HepG2 (cell line): ENCODE data around the gene SLC8A2. TPM values are rescaled to one million over a fixed set of nuclear protein-coding genes. Genes with fewer than 3 reads are reported as not detected.

ENCODE experiments used
- FOXP1 ChIP-seq, 2 experiments: fragments of 450-650 bp in 1 of 2; IDR thresholded peaks; 2 replicates each; pipeline ENCODE4 v1.6.1; 2017 to 2018; ENCODE audit warnings: antibody characterized with exemption in 1 of 2
- IRX3 ChIP-seq: sonication (generic); formaldehyde crosslinking; IDR thresholded peaks from 2 replicates; pipeline ENCODE4 v1.8.1; 2023; ENCODE audit warnings: mild to moderate bottlenecking, low read depth, missing genetic modification reagents, borderline replicate concordance
- SRSF1 ChIP-seq: fragments of 200-400 bp; formaldehyde crosslinking; optimal IDR thresholded peaks from 2 replicates; pipeline ENCODE3; 2017; ENCODE audit warnings: mild to moderate bottlenecking, low read depth, low read length, moderate library complexity
- polyA plus RNA-seq, 8 experiments: library from polyadenylated mRNA; depleted of rRNA in 3 of 8; stranded (reverse) in 7 of 8; unstranded in 1 of 8; fragments of >200 nt; fragmentation: Illumina TruSeq in 4 of 8; extraction: Trizol in 4 of 8; gene quantifications; 2 replicates each; pipeline versions ENCODE4 v1.2.1 to v1.2.3, GENCODE V29; 2011 to 2016; ENCODE audit warnings: low read depth in 4 of 8, missing spikeins in 1 of 8, mixed read lengths in 1 of 8; ENCODE audit not compliant: insufficient read depth in 1 of 8
- total RNA-seq, 5 experiments: library from RNA; depleted of rRNA; stranded (reverse); fragments of >200 nt; fragmentation: Illumina TruSeq; extraction: Trizol; gene quantifications; 2 replicates each; pipeline ENCODE4 v1.2.3, GENCODE V29; 2016; ENCODE audit warnings: low read depth in 1 of 5
- TF ChIP-seq, protein P1 (sequence below), 2 experiments: fragments of 450-650 bp in 1 of 2; sonication (generic) in 1 of 2; formaldehyde crosslinking in 1 of 2; IDR thresholded peaks; 2 replicates each; pipeline versions ENCODE4 v1.6.1 to v1.8.0; 2016 to 2022; ENCODE audit warnings: antibody characterized with exemption in 1 of 2, mild to moderate bottlenecking in 1 of 2, missing genetic modification reagents in 1 of 2
- TF ChIP-seq, protein P2 (sequence below): sonication (generic); formaldehyde crosslinking; IDR thresholded peaks from 2 replicates; pipeline ENCODE4 v1.4.0; 2020; ENCODE audit warnings: mild to moderate bottlenecking, missing genetic modification reagents
- TF ChIP-seq, protein P3 (sequence below): fragments of 450-650 bp; IDR thresholded peaks from 2 replicates; pipeline ENCODE4 v1.6.1; 2017

The SLC8A2 gene
- total and polyA plus RNA-seq, 2 of the 13 experiments (the other 11 are each of a cell fraction or from before 2014, with no cell fraction given), result 0.02 TPM; not detected in 1

DNA sequence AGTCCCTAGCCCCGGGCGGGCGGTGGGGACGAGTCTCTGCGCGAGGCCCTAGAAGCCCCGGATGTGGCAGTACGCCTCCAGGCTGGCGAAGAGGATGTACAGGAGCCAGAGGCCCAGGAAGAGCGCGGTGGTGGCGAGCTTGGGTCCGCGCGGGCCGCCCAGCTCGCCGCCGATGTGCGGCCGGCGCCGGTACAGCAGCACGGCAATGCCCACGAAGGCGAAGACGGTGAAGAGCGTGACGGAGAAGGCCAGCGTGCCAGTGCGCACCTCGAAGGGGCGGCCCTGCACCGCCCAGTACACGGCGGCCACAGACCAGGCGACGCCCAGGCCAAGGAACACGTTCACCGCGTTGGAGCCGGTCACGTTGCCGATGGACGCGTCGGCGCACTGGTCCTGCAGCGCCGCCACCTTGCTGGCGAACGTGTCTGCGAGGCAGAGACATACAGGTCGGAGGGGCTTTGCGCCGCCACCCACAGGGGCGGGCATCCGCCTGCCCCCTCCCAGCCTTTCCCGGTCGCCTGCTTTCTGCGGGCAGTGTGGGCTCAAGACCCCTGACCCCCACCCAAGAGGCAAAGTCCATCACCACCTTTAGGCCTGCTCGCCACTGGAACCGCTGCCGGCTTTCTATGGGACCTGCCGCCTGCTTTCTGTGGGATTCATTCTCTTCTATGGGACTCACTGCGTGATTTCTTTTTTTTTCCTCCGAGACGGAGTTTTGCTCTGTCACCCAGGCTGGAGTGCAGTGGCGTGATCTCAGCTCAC, 41.5 kb downstream of the SLC8A2 start (continued):
- TF ChIP-seq, protein P1, sequence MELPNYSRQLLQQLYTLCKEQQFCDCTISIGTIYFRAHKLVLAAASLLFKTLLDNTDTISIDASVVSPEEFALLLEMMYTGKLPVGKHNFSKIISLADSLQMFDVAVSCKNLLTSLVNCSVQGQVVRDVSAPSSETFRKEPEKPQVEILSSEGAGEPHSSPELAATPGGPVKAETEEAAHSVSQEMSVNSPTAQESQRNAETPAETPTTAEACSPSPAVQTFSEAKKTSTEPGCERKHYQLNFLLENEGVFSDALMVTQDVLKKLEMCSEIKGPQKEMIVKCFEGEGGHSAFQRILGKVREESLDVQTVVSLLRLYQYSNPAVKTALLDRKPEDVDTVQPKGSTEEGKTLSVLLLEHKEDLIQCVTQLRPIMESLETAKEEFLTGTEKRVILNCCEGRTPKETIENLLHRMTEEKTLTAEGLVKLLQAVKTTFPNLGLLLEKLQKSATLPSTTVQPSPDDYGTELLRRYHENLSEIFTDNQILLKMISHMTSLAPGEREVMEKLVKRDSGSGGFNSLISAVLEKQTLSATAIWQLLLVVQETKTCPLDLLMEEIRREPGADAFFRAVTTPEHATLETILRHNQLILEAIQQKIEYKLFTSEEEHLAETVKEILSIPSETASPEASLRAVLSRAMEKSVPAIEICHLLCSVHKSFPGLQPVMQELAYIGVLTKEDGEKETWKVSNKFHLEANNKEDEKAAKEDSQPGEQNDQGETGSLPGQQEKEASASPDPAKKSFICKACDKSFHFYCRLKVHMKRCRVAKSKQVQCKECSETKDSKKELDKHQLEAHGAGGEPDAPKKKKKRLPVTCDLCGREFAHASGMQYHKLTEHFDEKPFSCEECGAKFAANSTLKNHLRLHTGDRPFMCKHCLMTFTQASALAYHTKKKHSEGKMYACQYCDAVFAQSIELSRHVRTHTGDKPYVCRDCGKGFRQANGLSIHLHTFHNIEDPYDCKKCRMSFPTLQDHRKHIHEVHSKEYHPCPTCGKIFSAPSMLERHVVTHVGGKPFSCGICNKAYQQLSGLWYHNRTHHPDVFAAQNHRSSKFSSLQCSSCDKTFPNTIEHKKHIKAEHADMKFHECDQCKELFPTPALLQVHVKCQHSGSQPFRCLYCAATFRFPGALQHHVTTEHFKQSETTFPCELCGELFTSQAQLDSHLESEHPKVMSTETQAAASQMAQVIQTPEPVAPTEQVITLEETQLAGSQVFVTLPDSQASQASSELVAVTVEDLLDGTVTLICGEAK (IDR thresholded peaks at IDR 0.05), result no peak
- TF ChIP-seq, protein P1 (CRISPR knock-in tag; IDR thresholded peaks at IDR 0.05), result peak; percentile 85
- TF ChIP-seq, protein P2, sequence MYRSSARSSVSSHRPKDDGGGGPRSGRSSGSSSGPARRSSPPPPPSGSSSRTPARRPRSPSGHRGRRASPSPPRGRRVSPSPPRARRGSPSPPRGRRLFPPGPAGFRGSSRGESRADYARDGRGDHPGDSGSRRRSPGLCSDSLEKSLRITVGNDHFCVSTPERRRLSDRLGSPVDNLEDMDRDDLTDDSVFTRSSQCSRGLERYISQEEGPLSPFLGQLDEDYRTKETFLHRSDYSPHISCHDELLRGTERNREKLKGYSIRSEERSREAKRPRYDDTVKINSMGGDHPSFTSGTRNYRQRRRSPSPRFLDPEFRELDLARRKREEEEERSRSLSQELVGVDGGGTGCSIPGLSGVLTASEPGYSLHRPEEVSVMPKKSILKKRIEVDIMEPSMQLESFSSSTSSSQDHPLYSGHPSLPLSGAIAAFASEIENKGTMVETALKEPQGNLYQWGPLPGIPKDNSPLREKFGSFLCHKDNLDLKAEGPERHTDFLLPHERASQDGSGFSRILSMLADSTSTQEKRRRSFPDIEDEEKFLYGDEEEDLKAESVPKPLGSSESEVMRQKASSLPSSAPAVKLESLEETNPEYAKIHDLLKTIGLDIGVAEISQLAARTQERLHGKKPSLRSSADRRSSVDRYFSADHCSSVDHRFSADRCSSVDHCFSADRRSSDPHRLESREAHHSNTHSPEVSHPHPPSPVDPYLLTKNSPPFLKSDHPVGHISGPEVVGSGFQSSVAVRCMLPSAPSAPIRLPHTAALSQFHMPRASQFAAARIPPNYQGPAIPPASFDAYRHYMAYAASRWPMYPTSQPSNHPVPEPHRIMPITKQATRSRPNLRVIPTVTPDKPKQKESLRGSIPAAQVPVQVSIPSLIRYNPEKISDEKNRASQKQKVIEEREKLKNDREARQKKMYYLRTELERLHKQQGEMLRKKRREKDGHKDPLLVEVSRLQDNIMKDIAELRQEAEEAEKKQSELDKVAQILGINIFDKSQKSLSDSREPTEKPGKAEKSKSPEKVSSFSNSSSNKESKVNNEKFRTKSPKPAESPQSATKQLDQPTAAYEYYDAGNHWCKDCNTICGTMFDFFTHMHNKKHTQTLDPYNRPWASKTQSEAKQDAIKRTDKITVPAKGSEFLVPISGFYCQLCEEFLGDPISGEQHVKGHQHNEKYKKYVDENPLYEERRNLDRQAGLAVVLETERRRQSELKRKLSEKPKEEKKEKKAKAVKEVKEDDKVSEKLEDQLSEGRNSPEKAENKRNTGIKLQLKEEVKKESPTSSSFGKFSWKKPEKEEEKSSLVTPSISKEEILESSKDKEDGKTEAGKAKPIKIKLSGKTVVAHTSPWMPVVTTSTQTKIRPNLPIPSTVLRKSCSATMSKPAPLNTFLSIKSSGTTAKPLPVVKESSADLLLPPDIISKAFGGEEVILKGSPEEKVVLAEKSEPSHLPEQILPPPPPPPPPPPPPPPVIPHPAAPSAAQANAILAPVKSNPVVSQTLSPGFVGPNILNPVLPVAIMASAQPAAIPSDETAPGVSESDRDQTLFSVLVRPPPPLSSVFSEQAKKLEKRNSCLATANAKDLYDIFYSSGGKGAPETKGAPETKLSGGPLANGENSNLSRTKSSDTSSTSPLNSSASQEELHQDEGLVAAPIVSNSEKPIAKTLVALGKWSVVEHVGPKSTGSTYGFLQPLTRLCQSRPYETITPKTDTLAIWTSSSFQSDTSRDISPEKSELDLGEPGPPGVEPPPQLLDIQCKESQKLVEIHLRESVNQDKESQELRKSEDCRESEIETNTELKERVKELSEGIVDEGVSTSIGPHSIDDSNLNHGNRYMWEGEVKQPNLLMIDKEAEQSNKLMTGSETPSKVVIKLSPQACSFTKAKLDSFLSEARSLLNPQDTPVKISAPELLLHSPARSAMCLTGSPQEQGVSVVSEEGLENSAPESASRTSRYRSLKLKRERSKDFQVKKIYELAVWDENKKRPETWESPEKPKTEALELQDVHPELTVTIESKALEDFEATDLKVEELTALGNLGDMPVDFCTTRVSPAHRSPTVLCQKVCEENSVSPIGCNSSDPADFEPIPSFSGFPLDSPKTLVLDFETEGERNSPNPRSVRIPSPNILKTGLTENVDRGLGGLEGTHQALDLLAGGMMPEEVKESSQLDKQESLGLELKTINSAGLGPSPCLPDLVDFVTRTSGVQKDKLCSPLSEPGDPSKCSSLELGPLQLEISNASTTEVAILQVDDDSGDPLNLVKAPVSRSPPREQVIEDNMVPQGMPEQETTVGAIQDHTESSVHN (CRISPR knock-in tag), result 0 out of 2 replicates have a peak, but pooled peaks have one; percentile 56
- TF ChIP-seq, protein P3, sequence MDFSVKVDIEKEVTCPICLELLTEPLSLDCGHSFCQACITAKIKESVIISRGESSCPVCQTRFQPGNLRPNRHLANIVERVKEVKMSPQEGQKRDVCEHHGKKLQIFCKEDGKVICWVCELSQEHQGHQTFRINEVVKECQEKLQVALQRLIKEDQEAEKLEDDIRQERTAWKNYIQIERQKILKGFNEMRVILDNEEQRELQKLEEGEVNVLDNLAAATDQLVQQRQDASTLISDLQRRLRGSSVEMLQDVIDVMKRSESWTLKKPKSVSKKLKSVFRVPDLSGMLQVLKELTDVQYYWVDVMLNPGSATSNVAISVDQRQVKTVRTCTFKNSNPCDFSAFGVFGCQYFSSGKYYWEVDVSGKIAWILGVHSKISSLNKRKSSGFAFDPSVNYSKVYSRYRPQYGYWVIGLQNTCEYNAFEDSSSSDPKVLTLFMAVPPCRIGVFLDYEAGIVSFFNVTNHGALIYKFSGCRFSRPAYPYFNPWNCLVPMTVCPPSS, result no peak
- peak; percentile 17 for TF ChIP-seq SRSF1
- TF ChIP-seq FOXP1 (IDR thresholded peaks at IDR 0.05), result no peak
- TF ChIP-seq FOXP1 (CRISPR knock-in tag; IDR thresholded peaks at IDR 0.05), result no peak
- no peak for TF ChIP-seq IRX3 (CRISPR knock-in tag)
